HuH-7.5 (cell line): ENCODE data around the gene RIN3.

Experiments
- DNase-seq: peaks from one replicate; pipeline ENCODE4 v3.0.0; 2011; ENCODE audit warnings: low spot score

Gene RIN3

GRCh38 chr14:92688434-92689375, 175.1 kb downstream of the RIN3 start:
- DNase-seq = no peak

GRCh38 chr14:92690171-92691011, 176.8 kb downstream of the RIN3 start:
- DNase-seq = peak; percentile 81

GRCh38 chr14:92692822-92693226, 179.2 kb downstream of the RIN3 start:
- DNase-seq = no peak

- no peak for DNase-seq
Measured at GRCh38 chr14:92693998-92694795, 180.6 kb downstream of the RIN3 start.

GRCh38 chr14:92694807-92695206, 181.2 kb downstream of the RIN3 start:
- DNase-seq = no peak

GRCh38 chr14:92695562-92695961, 182.0 kb downstream of the RIN3 start:
- no peak for DNase-seq

GRCh38 chr14:92696366-92696765, 182.8 kb downstream of the RIN3 start:
- no peak for DNase-seq

- no peak for DNase-seq
Measured at GRCh38 chr14:92698393-92698792, 184.8 kb downstream of the RIN3 start.

GRCh38 chr14:92701826-92702225, 188.2 kb downstream of the RIN3 start:
- DNase-seq = no peak

- no peak for DNase-seq
Measured at GRCh38 chr14:92702441-92702918, 188.9 kb downstream of the RIN3 start.

- no peak for DNase-seq
Measured at GRCh38 chr14:92703516-92703915, 189.9 kb downstream of the RIN3 start.

GRCh38 chr14:92704036-92704804, 190.6 kb downstream of the RIN3 start:
- no peak for DNase-seq

GRCh38 chr14:92704821-92705220, 191.2 kb downstream of the RIN3 start:
- DNase-seq = no peak

- DNase-seq = no peak
Measured at GRCh38 chr14:92706386-92706785, 192.8 kb downstream of the RIN3 start.

GRCh38 chr14:92709340-92710000, 195.9 kb downstream of the RIN3 start:
- DNase-seq = no peak

- no peak for DNase-seq
Measured at GRCh38 chr14:92710001-92710341, 196.4 kb downstream of the RIN3 start.

- DNase-seq = no peak
Measured at GRCh38 chr14:92711976-92712653, 198.5 kb downstream of the RIN3 start.

GRCh38 chr14:92712654-92713051, 199.1 kb downstream of the RIN3 start:
- no peak for DNase-seq

GRCh38 chr14:92714739-92715307, 201.2 kb downstream of the RIN3 start:
- peak; percentile 85 for DNase-seq

- no peak for DNase-seq
Measured at GRCh38 chr14:92716131-92716530, 202.6 kb downstream of the RIN3 start.
